HG02973 (cell line): Measurements from ENCODE around the gene OR9G4.

ENCODE experiments used
- ATAC-seq: cut with Tn5 transposase; IDR thresholded peaks from one replicate; pipeline ENCODE4 v1.9.1; 2021; ENCODE audit warnings: moderate library complexity; ENCODE audit not compliant: unreplicated experiment

Gene OR9G4

GRCh38 chr11:56748597-56748996 is at the start of gene OR9G4:
Gene OR9G4 (minus strand): TSS chr11:56748697. CDS start chr11:56743766, 4,931 bp downstream.
- no peak for ATAC-seq

- no peak for ATAC-seq
Observed at GRCh38 chr11:56783448-56784041, 35.0 kb upstream of the OR9G4 start.

- ATAC-seq, result peak; percentile 59
Observed at GRCh38 chr11:56782167-56782847, 33.8 kb upstream of the OR9G4 start.

- ATAC-seq, result no peak
Observed at GRCh38 chr11:56776809-56777208, 28.3 kb upstream of the OR9G4 start.

GRCh38 chr11:56764976-56765375 is 16.5 kb upstream of the OR9G4 start:
- ATAC-seq, result no peak

- no peak for ATAC-seq
Observed at GRCh38 chr11:56751480-56751879, 3.0 kb upstream of the OR9G4 start.

- ATAC-seq, result no peak
Observed at GRCh38 chr11:56750190-56750589, 1.7 kb upstream of the OR9G4 start.

- no peak for ATAC-seq
Observed at GRCh38 chr11:56740886-56741285, 7.6 kb downstream of the OR9G4 start.

GRCh38 chr11:56740107-56740506 is 8.4 kb downstream of the OR9G4 start:
- ATAC-seq, result no peak

- ATAC-seq, result no peak
Observed at GRCh38 chr11:56720513-56720912, 28.0 kb downstream of the OR9G4 start.

GRCh38 chr11:56716379-56716854 is 32.1 kb downstream of the OR9G4 start:
- ATAC-seq, result no peak

GRCh38 chr11:56714206-56714605 is 34.3 kb downstream of the OR9G4 start:
- ATAC-seq, result no peak

GRCh38 chr11:56706486-56706885 is 42.0 kb downstream of the OR9G4 start:
- ATAC-seq, result no peak

- ATAC-seq, result no peak
Observed at GRCh38 chr11:56705784-56706396, 42.6 kb downstream of the OR9G4 start.

GRCh38 chr11:56700914-56701485 is 47.5 kb downstream of the OR9G4 start:
- ATAC-seq, result no peak

- no peak for ATAC-seq
Observed at GRCh38 chr11:56700242-56700913, 48.1 kb downstream of the OR9G4 start.

- ATAC-seq, result no peak
Observed at GRCh38 chr11:56698795-56699194, 49.7 kb downstream of the OR9G4 start, which contains the start of gene OR9G1. Gene OR9G1 (plus strand): TSS chr11:56699095. CDS start chr11:56700388, 1,293 bp downstream.

- no peak for ATAC-seq
Observed at GRCh38 chr11:56693428-56693827, 55.1 kb downstream of the OR9G4 start.
